ENCODE data around the gene RANBP10.
"Not testable (repeated sequence)": the region's sequence is repeated elsewhere in the genome, so short reads cannot be mapped to it uniquely, and the experiment has no call there.

Gene RANBP10

DNA sequence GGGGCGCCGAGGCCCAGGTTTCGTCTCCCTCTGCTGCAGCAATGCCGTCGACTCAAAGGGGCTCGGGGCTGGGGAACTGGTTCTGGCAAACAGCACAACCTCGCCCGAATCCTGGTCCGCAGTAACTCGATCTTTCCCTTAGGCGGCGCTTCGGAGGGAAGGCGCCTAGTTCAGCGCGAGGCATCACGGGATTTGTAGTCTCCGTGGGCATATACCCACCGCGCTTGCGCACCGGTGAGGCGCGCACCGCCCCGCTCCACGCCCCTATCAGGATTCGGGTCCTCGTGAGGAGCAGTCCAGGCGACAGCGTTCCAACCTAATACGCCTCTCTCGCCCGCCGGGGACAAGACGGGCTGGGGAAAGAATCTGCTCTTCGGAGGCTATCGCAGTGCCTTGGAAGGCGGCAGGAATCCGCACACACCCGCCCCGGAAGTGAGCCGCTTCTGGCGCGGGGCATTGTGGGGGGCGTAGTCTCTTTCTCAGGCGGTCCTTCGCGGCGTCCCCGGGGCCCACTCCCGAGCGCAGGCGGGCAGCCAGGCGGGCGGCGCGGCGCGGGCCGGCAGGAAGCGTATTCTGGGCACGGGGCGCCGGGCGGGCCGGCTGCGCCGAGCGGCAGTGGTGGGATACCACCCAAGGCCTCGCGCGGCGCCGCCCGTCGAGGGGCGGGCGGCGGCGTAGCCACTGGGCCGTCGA is 35.6 kb upstream of the RANBP10 start, which contains the start of gene THAP11:
Gene THAP11 (plus strand): TSS at position 505 of the 693 bp plus-strand sequence. CDS start 235 bp downstream, outside the sequence.
- peak within 1 kb of the TSS; percentile 93 to 95 for H3K27ac Mint-ChIP-seq
- H3K4me3 Mint-ChIP-seq = peak within 1 kb of the TSS; percentile 92 to 96
- H3K27me3 Mint-ChIP-seq = no peaks in the 10 kb centered on the region
- H3K4me1 Mint-ChIP-seq (ENCODE audit: low read depth in 2 of 2) = peaks cover 34 to 36% of the 10 kb centered on the region in 2 donors
- DNase-seq (peak; percentile 95 to 98 (median 95)), ATAC-seq (replicated peaks) (peak; percentile 55)
- no peaks in the 10 kb centered on the region for H3K9me3 Mint-ChIP-seq
- H3K36me3 Mint-ChIP-seq (ENCODE audit: insufficient read depth) = peaks cover 29% of the 10 kb centered on the region

- H3K36me3 Mint-ChIP-seq (ENCODE audit: insufficient read depth) = peaks cover 27% of the 10 kb centered on the region
- no peaks in the 10 kb centered on the region for H3K9me3 Mint-ChIP-seq
- no peak for DNase-seq
- peak overlapping the region; percentile 93 to 95 for H3K27ac Mint-ChIP-seq
- H3K4me3 Mint-ChIP-seq = peak overlapping the region; percentile 92 to 96
- no peaks in the 10 kb centered on the region for H3K27me3 Mint-ChIP-seq
- ATAC-seq (replicated peaks) = no peak
- H3K4me1 Mint-ChIP-seq (ENCODE audit: low read depth in 2 of 2) = peaks cover 34 to 36% of the 10 kb centered on the region in 2 donors
Observed at GRCh38 chr16:67841198-67841815, 34.9 kb upstream of the RANBP10 start.

GRCh38 chr16:67837811-67838210 is 31.5 kb upstream of the RANBP10 start:
- H3K27ac Mint-ChIP-seq = no peak overlapping the region
- H3K36me3 Mint-ChIP-seq (ENCODE audit: insufficient read depth) = peaks cover 20% of the 10 kb centered on the region
- no peaks in the 10 kb centered on the region for H3K9me3 Mint-ChIP-seq
- ATAC-seq (replicated peaks) (no peak), DNase-seq (no peak)
- no peak overlapping the region for H3K4me3 Mint-ChIP-seq
- H3K27me3 Mint-ChIP-seq = no peaks in the 10 kb centered on the region
- H3K4me1 Mint-ChIP-seq (ENCODE audit: low read depth in 2 of 2) = peaks cover 13 to 19% of the 10 kb centered on the region in 2 donors

DNA sequence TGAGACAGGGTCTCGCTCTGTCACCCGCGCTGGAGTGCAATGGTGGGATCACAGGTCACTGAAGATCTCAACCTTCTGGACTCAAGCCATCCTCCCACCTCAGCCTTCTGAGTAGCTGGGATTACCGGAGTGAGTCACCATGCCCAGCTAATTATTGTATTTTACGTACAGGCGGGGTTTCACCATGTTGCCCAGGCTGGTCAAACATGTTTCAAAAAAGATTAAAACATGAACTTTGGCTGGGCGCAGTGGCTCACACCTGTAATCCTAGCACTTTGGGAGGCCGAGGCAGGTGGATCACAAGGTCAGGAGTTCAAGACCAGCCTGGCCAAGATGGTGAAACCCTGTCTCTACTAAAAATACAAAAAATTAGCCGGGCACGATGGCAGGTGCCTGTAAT is 30.8 kb upstream of the RANBP10 start:
- H3K4me1 Mint-ChIP-seq (ENCODE audit: low read depth in 2 of 2) = peaks cover 16 to 19% of the 10 kb centered on the region in 2 donors
- not testable (repeated sequence) for H3K4me3 Mint-ChIP-seq; H3K27me3 Mint-ChIP-seq; DNase-seq; H3K9me3 Mint-ChIP-seq; H3K27ac Mint-ChIP-seq; ATAC-seq (replicated peaks)
- peaks cover 16% of the 10 kb centered on the region for H3K36me3 Mint-ChIP-seq (ENCODE audit: insufficient read depth)

GRCh38 chr16:67834242-67834614 is 27.9 kb upstream of the RANBP10 start:
- Mint-ChIP-seq H3K27me3 (no peaks in the 10 kb centered on the region), H3K4me1 (ENCODE audit: low read depth in 2 of 2) (peaks cover 9 to 17% of the 10 kb centered on the region in 2 donors), H3K27ac (peak overlapping the region in 1 of 2 donors; percentile 91), H3K36me3 (ENCODE audit: insufficient read depth) (peaks cover 15% of the 10 kb centered on the region), H3K9me3 (no peaks in the 10 kb centered on the region), H3K4me3 (peak overlapping the region; percentile 91 to 93)
- ATAC-seq (replicated peaks) = no peak
- no peak for DNase-seq

DNA sequence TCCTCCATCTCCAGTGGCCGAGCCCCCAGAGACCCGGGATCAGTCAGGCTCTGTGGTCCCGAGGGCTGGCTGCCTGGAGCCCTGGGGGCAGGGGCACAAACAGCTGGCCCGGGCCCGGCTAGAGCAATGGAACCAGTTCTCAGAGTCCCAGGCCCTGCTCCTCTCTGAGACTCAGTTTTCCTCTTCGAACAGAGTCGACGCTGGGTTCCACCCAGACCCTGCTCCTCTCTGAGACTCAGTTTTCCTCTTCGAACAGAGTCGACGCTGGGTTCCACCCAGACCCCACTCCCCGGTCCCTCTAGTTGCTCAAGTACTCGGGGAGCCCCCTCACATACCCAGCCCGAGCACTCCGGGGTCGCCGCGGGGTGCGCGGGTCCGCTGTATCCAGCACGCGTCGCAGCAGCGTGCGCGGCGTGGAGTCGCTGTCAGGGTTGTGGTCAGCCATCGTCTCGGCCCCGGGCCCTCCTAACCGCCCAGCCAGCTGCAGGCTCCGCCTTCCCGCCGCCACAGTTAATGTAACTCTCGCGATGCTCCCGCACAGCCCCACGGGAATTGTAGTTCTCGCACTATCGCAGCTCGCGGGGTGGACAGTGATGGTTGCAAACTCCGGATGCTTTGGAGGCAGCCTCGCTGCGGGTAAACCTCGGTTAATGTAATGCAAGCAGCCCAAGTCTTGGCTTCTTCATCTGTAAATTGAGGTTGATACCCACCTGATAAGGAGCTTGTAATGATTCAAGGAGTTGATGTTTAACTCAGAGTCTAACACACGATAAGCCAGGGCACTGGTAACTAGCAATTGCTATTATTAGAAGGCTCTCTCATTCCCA is 27.3 kb upstream of the RANBP10 start:
- H3K9me3 Mint-ChIP-seq = no peaks in the 10 kb centered on the region
- ATAC-seq (replicated peaks) = peak; percentile 99
- no peaks in the 10 kb centered on the region for H3K27me3 Mint-ChIP-seq
- H3K27ac Mint-ChIP-seq = peak overlapping the region; percentile 91
- DNase-seq = peak; percentile 94 to 96 (median 95)
- H3K4me3 Mint-ChIP-seq = peak overlapping the region; percentile 91 to 93
- peaks cover 9 to 17% of the 10 kb centered on the region in 2 donors for H3K4me1 Mint-ChIP-seq (ENCODE audit: low read depth in 2 of 2)
- peaks cover 15% of the 10 kb centered on the region for H3K36me3 Mint-ChIP-seq (ENCODE audit: insufficient read depth)

DNA sequence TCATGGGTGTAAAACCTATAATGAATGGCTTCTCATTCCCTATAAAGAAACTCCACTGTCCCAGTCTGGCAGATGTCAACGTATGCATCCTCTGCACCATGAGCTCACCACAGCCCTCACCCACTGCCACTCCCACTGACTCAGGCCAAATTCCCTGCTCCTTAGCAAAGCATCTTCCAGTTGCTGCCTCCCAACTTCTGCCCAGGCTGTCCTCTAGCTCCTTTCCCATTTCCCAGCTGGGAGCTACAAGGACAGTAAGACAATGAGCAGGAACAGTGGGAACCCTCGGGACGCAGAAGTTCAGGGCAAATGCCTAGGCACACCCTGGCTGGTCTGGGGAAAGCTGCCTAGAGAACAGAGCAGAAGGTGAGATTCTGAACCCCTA is 26.7 kb upstream of the RANBP10 start:
- Mint-ChIP-seq H3K4me3 (peak overlapping the region; percentile 91 to 93), H3K27me3 (no peaks in the 10 kb centered on the region), H3K4me1 (ENCODE audit: low read depth in 2 of 2) (peaks cover 9 to 17% of the 10 kb centered on the region in 2 donors), H3K27ac (peak overlapping the region; percentile 91), H3K36me3 (ENCODE audit: insufficient read depth) (peaks cover 15% of the 10 kb centered on the region), H3K9me3 (no peaks in the 10 kb centered on the region)
- ATAC-seq (replicated peaks) = no peak
- no peak for DNase-seq

DNA sequence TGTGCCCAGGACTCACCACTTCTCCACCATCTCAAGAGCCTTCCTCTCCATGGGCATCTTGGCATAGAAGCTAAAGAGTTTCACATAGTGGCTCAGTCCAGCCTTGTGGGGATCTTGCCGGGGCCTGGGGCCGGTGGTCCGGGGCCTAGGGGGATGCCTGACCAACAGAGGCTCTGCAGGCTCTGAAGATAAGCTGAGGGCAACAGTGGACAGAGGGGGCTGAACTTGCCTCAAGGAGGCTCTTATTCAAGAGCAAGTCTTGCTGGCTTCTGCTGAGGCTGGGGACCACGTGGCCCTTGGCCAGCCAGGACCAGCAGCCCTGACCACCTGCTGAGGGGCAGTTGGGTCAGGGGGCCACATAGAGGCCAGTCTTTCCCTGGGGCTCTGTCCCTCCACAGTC is 22.3 kb upstream of the RANBP10 start:
- Mint-ChIP-seq H3K4me3 (no peak overlapping the region), H3K27ac (peak overlapping the region; percentile 15 to 49), H3K4me1 (ENCODE audit: low read depth in 2 of 2) (peaks cover 9 to 13% of the 10 kb centered on the region in 2 donors), H3K9me3 (no peaks in the 10 kb centered on the region), H3K27me3 (no peaks in the 10 kb centered on the region), H3K36me3 (ENCODE audit: insufficient read depth) (peaks cover 8% of the 10 kb centered on the region)
- DNase-seq (no peak), ATAC-seq (replicated peaks) (no peak)

DNA sequence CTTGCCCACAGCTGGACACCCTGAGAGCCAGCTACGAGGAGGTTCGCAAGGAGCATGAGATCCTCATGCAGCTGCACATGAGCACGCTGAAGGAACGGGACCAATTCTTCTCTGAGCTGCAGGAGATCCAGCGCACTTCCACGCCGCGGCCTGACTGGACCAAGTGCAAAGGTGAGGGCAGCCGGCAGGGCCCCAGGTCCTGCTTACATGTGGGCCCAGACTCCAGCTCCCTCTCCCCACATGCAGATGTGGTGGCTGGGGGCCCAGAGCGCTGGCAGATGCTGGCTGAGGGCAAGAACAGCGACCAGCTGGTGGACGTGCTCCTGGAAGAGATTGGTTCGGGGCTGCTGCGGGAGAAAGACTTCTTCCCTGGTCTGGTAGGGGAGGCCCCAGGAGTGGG is 19.5 kb upstream of the RANBP10 start:
- ATAC-seq (replicated peaks) = no peak
- Mint-ChIP-seq H3K36me3 (ENCODE audit: insufficient read depth) (peaks cover 4% of the 10 kb centered on the region), H3K27me3 (no peaks in the 10 kb centered on the region)

GRCh38 chr16:67825119-67825518 is 18.8 kb upstream of the RANBP10 start:
- ATAC-seq (replicated peaks) = no peak
- DNase-seq = no peak
- Mint-ChIP-seq H3K36me3 (ENCODE audit: insufficient read depth) (peaks cover 4% of the 10 kb centered on the region), H3K27ac (peak overlapping the region in 1 of 2 donors; percentile 52), H3K27me3 (no peaks in the 10 kb centered on the region), H3K4me3 (no peak overlapping the region), H3K4me1 (ENCODE audit: low read depth in 2 of 2) (peaks cover 0 to 2% of the 10 kb centered on the region in 2 donors), H3K9me3 (no peaks in the 10 kb centered on the region)

More for the DNA sequence above, 19.5 kb upstream of the RANBP10 start:
- no peak for DNase-seq
- Mint-ChIP-seq H3K9me3 (no peaks in the 10 kb centered on the region), H3K27ac (no peak overlapping the region), H3K4me3 (no peak overlapping the region), H3K4me1 (ENCODE audit: low read depth in 2 of 2) (peaks cover 0 to 2% of the 10 kb centered on the region in 2 donors)

- Mint-ChIP-seq H3K36me3 (ENCODE audit: insufficient read depth) (no peaks in the 10 kb centered on the region), H3K4me1 (ENCODE audit: low read depth in 2 of 2) (no peaks in the 10 kb centered on the region), H3K9me3 (no peaks in the 10 kb centered on the region), H3K27ac (no peak overlapping the region), H3K4me3 (no peak overlapping the region), H3K27me3 (no peaks in the 10 kb centered on the region)
- no peak for DNase-seq
- ATAC-seq (replicated peaks) = no peak
Observed at GRCh38 chr16:67822511-67822910, 16.2 kb upstream of the RANBP10 start.

- ATAC-seq (replicated peaks) = no peak
- no peaks in the 10 kb centered on the region for H3K36me3 Mint-ChIP-seq (ENCODE audit: insufficient read depth)
- H3K4me1 Mint-ChIP-seq (ENCODE audit: low read depth in 2 of 2) = peaks cover 0 to 3% of the 10 kb centered on the region in 2 donors
- no peaks in the 10 kb centered on the region for H3K9me3 Mint-ChIP-seq
- H3K27ac Mint-ChIP-seq = no peak overlapping the region
- no peak overlapping the region for H3K4me3 Mint-ChIP-seq
- no peak for DNase-seq
- no peaks in the 10 kb centered on the region for H3K27me3 Mint-ChIP-seq
Observed at GRCh38 chr16:67820608-67821259, 14.4 kb upstream of the RANBP10 start.

DNA sequence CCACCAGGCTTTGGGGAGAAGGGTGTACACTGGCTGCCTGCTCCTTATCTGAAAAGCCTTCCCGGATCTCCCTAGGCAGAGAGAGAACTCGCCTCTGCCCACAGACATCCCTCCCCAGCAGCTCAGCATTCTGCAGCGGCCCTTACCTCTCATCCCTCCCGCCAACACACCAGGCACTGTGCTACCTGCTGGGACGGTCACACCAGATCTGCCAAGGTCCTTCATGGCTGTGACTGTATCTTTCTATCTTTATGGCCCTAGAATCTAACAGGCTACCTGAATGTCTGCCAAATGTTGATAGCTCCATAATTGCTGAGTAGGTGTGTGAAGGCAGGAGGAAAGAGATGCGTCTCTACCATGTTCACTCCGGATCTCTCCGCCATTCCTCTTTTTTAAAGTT is 8.2 kb upstream of the RANBP10 start:
- Mint-ChIP-seq H3K27ac (no peak overlapping the region), H3K9me3 (no peaks in the 10 kb centered on the region), H3K4me1 (ENCODE audit: low read depth in 2 of 2) (peaks cover 0 to 3% of the 10 kb centered on the region in 2 donors), H3K4me3 (no peak overlapping the region), H3K27me3 (no peaks in the 10 kb centered on the region), H3K36me3 (ENCODE audit: insufficient read depth) (no peaks in the 10 kb centered on the region)
- ATAC-seq (replicated peaks) (no peak), DNase-seq (no peak)
